Loucy (cell line): ENCODE results near the gene SCOC.

ENCODE experiments used
- CTCF ChIP-seq: fragments of 200-600 bp; sonication (generic); conservative IDR thresholded peaks from 2 replicates; pipeline ENCODE4 v1.5.1; 2014; ENCODE audit warnings: mild to moderate bottlenecking, antibody characterized with exemption, low read length
- EZH2phosphoT487 ChIP-seq: fragments of 200-600 bp; IDR thresholded peaks from 2 replicates; pipeline ENCODE4 v1.6.1; 2018; ENCODE audit warnings: antibody characterized with exemption, mild to moderate bottlenecking, moderate library complexity, borderline replicate concordance

GRCh38 chr4:140343303-140343702 is 30.1 kb upstream of the SCOC start:
- TF ChIP-seq CTCF (no peak), EZH2phosphoT487 (no peak)
